HCT116 (cell line): ENCODE measurements around the gene TMEM164. TPM values are rescaled to one million over a fixed set of nuclear protein-coding genes. Genes with fewer than 3 reads are reported as not detected.

Experiments
- ATAC-seq: fragments of 200-7000 bp; cut with Tn5 transposase; 2 replicates; pipeline ENCODE4 v1.9.1; 2020; ENCODE audit warnings: mild to moderate bottlenecking, moderate library complexity
- BruUV-seq: library from RNA; stranded (reverse); fragments of 400-500 nt; replicated peaks from 2 replicates; lab custom pipeline; 2021; lab: Mats Ljungman, UMichigan
- CTCF ChIA-PET: fragments of 300-600 bp; sonication (Branson Sonifier 250); formaldehyde crosslinking; loops from one replicate; lab custom pipeline; 2021; ENCODE audit warnings: antibody characterized with exemption; lab: Charles Lee
- POLR2A ChIA-PET: fragments of 300-600, 350-600 bp; sonication (Branson Sonifier 250); formaldehyde crosslinking; loops from one replicate; lab custom pipeline; 2021; ENCODE audit warnings: antibody characterized with exemption; lab: Charles Lee
- RAD21 ChIA-PET, 2 experiments: fragments of 300-600 bp; sonication (Branson Sonifier 250); formaldehyde crosslinking; loops; one replicate each; lab custom pipeline; 2023; ENCODE audit warnings: low total read pairs in 2 of 2; ENCODE audit not compliant: uncharacterized antibody in 2 of 2, unreplicated experiment in 2 of 2, low non-redundant PET in 1 of 2; lab: Charles Lee
- DNase-seq: peaks from one replicate; pipeline ENCODE4 v3.0.0-alpha.2; 2010; ENCODE audit warnings: low read depth, low spot score
- H2AFZ ChIP-seq: fragments of 200-600 bp; shearing (Covaris generic), sonication (generic); 2 replicates; pipeline ENCODE4 v1.6.1; 2017; ENCODE audit warnings: low read depth, mixed run types, mixed read lengths, antibody characterized with exemption, low read length; ENCODE audit not compliant: poor library complexity, severe bottlenecking
- H3K27ac ChIP-seq: 2 replicates; pipeline ENCODE4 v1.5.1; 2012; ENCODE audit warnings: low read depth, low read length
- H3K27me3 ChIP-seq: fragments of 200-600 bp; sonication (generic); 2 replicates; pipeline ENCODE4 v1.6.1; 2016; ENCODE audit warnings: mixed run types, low read length, mixed read lengths; ENCODE audit not compliant: insufficient read depth
- H3K36me3 ChIP-seq, 2 experiments: fragments of 200-500 bp in 1 of 2; fragments of 200-600 bp in 1 of 2; sonication (Bioruptor generic) in 1 of 2; sonication (generic) in 1 of 2; 2 replicates each; pipeline versions ENCODE4 v1.5.1 to v1.6.1; 2014 to 2016; ENCODE audit warnings: low read length in 2 of 2, inconsistent platforms in 1 of 2, mixed read lengths in 1 of 2, mixed run types in 1 of 2; ENCODE audit not compliant: insufficient read depth in 2 of 2, control insufficient read depth in 1 of 2
- H3K4me1 ChIP-seq, 2 experiments: fragments of 200-600 bp in 1 of 2; sonication (generic) in 1 of 2; 2 replicates each; pipeline versions ENCODE4 v1.5.1 to v1.6.1; 2012 to 2017; ENCODE audit warnings: low read length in 2 of 2, inconsistent platforms in 1 of 2, mild to moderate bottlenecking in 1 of 2, mixed read lengths in 1 of 2, mixed run types in 1 of 2, moderate library complexity in 1 of 2; ENCODE audit not compliant: insufficient read depth in 2 of 2, control insufficient read depth in 1 of 2
- H3K4me2 ChIP-seq: fragments of 200-600 bp; sonication (generic); 2 replicates; pipeline ENCODE4 v1.6.1; 2017; ENCODE audit warnings: mixed run types, low read length, mixed read lengths
- H3K4me3 ChIP-seq, 2 experiments: fragments of 200-600 bp in 1 of 2; sonication (generic) in 1 of 2; replicated peaks in 1 of 2; 2 replicates each; pipeline ENCODE4 v1.5.1; 2011 to 2016; ENCODE audit warnings: low read length in 2 of 2, control low read depth in 1 of 2, low read depth in 1 of 2, mild to moderate bottlenecking in 1 of 2, mixed read lengths in 1 of 2, mixed run types in 1 of 2
- H3K79me2 ChIP-seq: fragments of 200-600 bp; sonication (generic); 2 replicates; pipeline ENCODE4 v1.6.1; 2017; ENCODE audit warnings: mild to moderate bottlenecking, mixed run types, low read length, moderate library complexity, mixed read lengths; ENCODE audit not compliant: insufficient read depth
- H3K9ac ChIP-seq: fragments of 200-600 bp; sonication (generic); 2 replicates; pipeline ENCODE4 v1.6.1; 2016; ENCODE audit warnings: low read length, mixed read lengths
- H3K9me2 ChIP-seq: fragments of 200-600 bp; sonication (generic), shearing (Covaris generic); 2 replicates; pipeline ENCODE4 v1.6.1; 2017; ENCODE audit warnings: mixed run types, mild to moderate bottlenecking, moderate library complexity; ENCODE audit not compliant: insufficient read depth
- H3K9me3 ChIP-seq, 2 experiments: fragments of 200-500 bp in 1 of 2; fragments of 200-600 bp in 1 of 2; sonication (Bioruptor generic) in 1 of 2; sonication (generic) in 1 of 2; 2 replicates each; pipeline ENCODE4 v1.6.1; 2014 to 2017; ENCODE audit warnings: low read length in 2 of 2, mixed read lengths in 2 of 2, inconsistent platforms in 1 of 2, low read depth in 1 of 2, mild to moderate bottlenecking in 1 of 2, mixed run types in 1 of 2, moderate library complexity in 1 of 2; ENCODE audit not compliant: control insufficient read depth in 1 of 2, insufficient read depth in 1 of 2
- H4K20me1 ChIP-seq: fragments of 200-600 bp; sonication (generic), shearing (Covaris generic); 2 replicates; pipeline ENCODE4 v1.6.1; 2017; ENCODE audit warnings: mixed run types, mild to moderate bottlenecking, moderate library complexity; ENCODE audit not compliant: insufficient read depth
- EZH2 ChIP-seq: fragments of 200-600 bp; sonication (generic); IDR thresholded peaks from 2 replicates; pipeline ENCODE4 v1.6.1; 2017; ENCODE audit warnings: antibody characterized with exemption, mixed run types
- JUND ChIP-seq: IDR thresholded peaks from 2 replicates; pipeline ENCODE4 v1.6.1; 2012
- RAD21 ChIP-seq: IDR thresholded peaks from 2 replicates; pipeline ENCODE4 v1.6.1; 2012; ENCODE audit warnings: low read depth, mild to moderate bottlenecking
- ZNF274 ChIP-seq: fragments of 200-500 bp; sonication (Bioruptor generic); IDR thresholded peaks from 2 replicates; pipeline ENCODE4 v1.6.1; 2014; ENCODE audit warnings: mild to moderate bottlenecking, low read depth, low read length, inconsistent platforms
- intact Hi-C: fragments of 100-400 bp; cut with micrococcal nuclease; formaldehyde crosslinking; loops from 2 replicates; pipeline ENCODE4 v1.10.0; 2022
- total RNA-seq: library from RNA; stranded (reverse); gene quantifications from one replicate; pipeline ENCODE4 v1.2.1, GENCODE V29; 2021; ENCODE audit not compliant: unreplicated experiment
- TF ChIP-seq, protein P1 (sequence below): IDR thresholded peaks from 2 replicates; pipeline ENCODE4 v1.6.1; 2012
- TF ChIP-seq, protein P2 (sequence below): IDR thresholded peaks from 2 replicates; pipeline ENCODE4 v1.6.1; 2012; ENCODE audit warnings: low read depth

The TMEM164 gene
- total RNA-seq, 1 experiment from 2014 or later: 18.7 TPM

DNA sequence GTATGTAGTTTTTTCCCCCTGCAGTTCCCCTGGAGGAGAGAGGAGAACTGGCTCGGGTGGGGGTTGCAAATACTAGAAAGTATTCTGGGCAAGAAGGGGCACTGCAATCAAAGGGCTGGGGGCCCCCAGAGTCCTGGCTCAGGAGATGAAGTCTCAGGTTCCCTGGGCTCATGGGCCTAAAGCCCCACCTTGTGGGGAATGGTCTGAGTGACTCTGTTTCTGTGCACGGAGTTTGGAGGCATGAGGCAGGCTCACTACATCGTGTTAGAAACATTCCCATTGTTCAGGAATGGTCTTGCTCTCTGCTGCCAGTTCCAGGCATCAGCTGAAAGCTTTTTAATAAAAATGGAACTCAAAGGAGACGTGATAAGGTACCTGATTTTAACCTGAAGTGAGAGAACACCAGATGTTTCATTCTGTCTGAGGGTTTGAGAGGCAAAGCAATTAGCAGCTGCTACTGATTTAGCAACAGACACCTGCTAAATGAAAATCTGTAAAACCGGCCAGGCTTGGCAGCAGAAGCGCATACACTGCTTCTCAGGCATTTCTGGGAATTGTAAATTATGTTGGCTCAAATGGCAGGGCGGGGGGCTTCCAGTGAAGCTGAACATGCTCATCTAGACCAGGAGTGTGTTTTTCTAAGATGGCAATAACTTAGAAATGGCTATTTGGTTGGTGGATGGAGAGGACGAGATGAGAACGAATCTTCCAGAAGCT is 122.7 kb downstream of the TMEM164 start:
- Histone ChIP-seq H3K27ac (no peak overlapping the region), H3K79me2 (no peaks in the 10 kb centered on the region), H3K4me2 (no peak overlapping the region), H3K4me1 (no peaks in the 10 kb centered on the region), H3K9me3 (no peaks in the 10 kb centered on the region), H3K27me3 (no peaks in the 10 kb centered on the region)
- CTCF ChIA-PET: no interaction called here
- DNase-seq: no peak
- TF ChIP-seq, protein P1, sequence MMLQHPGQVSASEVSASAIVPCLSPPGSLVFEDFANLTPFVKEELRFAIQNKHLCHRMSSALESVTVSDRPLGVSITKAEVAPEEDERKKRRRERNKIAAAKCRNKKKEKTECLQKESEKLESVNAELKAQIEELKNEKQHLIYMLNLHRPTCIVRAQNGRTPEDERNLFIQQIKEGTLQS: no peak
- TF ChIP-seq RAD21: peak; percentile 35
- TF ChIP-seq, all 23 proteins: peak for 1
- Histone ChIP-seq H3K9me2 (no peaks in the 10 kb centered on the region), H3K9ac (no peak overlapping the region), H3K36me3 (no peaks in the 10 kb centered on the region), H3K4me3 (no peak overlapping the region), H4K20me1 (no peaks in the 10 kb centered on the region), H2AFZ (no peak overlapping the region)
- RAD21 ChIA-PET: no interaction called here
- intact Hi-C loops: no loop called here
- BruUV-seq: no TSS peak
- ATAC-seq: no peak
- POLR2A ChIA-PET: no interaction called here

DNA sequence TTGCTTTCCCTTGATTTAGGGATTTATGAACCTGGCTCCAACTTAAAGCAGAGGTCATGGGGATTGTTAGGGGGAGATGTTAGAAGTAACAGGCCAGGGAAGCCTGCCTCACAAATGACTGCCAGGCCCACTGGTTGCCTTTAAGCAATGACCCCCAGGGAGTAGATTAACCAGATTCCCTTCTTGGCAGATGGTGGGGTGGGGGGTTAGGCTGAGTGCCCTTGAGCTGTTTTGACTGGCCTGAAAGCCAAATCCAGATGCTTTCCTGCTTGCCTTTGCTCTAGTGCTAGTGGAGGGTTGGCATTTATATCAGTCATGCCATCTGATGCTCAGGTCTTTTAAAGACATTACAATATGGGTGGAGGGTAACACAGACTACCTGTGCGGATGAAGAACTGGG is 128.1 kb downstream of the TMEM164 start:
- H3K4me2 ChIP-seq: no peak overlapping the region
- CTCF ChIA-PET: no interaction called here
- no peaks in the 10 kb centered on the region for H4K20me1 ChIP-seq
- POLR2A ChIA-PET: no interaction called here
- DNase-seq (no peak), ATAC-seq (no peak)
- intact Hi-C loops: no loop called here
- BruUV-seq: no TSS peak
- no peaks in the 10 kb centered on the region for H3K27me3 ChIP-seq
- H3K27ac ChIP-seq: no peak overlapping the region
- no peak overlapping the region for H3K9ac ChIP-seq
- TF ChIP-seq JUND (no peak), ZNF274 (no peak), EZH2 (no peak)
- TF ChIP-seq, protein P2, sequence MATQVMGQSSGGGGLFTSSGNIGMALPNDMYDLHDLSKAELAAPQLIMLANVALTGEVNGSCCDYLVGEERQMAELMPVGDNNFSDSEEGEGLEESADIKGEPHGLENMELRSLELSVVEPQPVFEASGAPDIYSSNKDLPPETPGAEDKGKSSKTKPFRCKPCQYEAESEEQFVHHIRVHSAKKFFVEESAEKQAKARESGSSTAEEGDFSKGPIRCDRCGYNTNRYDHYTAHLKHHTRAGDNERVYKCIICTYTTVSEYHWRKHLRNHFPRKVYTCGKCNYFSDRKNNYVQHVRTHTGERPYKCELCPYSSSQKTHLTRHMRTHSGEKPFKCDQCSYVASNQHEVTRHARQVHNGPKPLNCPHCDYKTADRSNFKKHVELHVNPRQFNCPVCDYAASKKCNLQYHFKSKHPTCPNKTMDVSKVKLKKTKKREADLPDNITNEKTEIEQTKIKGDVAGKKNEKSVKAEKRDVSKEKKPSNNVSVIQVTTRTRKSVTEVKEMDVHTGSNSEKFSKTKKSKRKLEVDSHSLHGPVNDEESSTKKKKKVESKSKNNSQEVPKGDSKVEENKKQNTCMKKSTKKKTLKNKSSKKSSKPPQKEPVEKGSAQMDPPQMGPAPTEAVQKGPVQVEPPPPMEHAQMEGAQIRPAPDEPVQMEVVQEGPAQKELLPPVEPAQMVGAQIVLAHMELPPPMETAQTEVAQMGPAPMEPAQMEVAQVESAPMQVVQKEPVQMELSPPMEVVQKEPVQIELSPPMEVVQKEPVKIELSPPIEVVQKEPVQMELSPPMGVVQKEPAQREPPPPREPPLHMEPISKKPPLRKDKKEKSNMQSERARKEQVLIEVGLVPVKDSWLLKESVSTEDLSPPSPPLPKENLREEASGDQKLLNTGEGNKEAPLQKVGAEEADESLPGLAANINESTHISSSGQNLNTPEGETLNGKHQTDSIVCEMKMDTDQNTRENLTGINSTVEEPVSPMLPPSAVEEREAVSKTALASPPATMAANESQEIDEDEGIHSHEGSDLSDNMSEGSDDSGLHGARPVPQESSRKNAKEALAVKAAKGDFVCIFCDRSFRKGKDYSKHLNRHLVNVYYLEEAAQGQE: no peak
- no peaks in the 10 kb centered on the region for H3K79me2 ChIP-seq
- no peaks in the 10 kb centered on the region for H3K36me3 ChIP-seq
- no peaks in the 10 kb centered on the region for H3K9me3 ChIP-seq
- no peaks in the 10 kb centered on the region for H3K4me1 ChIP-seq
- RAD21 ChIA-PET: no interaction called here
- H3K9me2 ChIP-seq: no peaks in the 10 kb centered on the region
- H2AFZ ChIP-seq: no peak overlapping the region
- no peak overlapping the region for H3K4me3 ChIP-seq
